Measurements from ENCODE around the gene FBXL14.

- TF ChIP-seq, protein P1, sequence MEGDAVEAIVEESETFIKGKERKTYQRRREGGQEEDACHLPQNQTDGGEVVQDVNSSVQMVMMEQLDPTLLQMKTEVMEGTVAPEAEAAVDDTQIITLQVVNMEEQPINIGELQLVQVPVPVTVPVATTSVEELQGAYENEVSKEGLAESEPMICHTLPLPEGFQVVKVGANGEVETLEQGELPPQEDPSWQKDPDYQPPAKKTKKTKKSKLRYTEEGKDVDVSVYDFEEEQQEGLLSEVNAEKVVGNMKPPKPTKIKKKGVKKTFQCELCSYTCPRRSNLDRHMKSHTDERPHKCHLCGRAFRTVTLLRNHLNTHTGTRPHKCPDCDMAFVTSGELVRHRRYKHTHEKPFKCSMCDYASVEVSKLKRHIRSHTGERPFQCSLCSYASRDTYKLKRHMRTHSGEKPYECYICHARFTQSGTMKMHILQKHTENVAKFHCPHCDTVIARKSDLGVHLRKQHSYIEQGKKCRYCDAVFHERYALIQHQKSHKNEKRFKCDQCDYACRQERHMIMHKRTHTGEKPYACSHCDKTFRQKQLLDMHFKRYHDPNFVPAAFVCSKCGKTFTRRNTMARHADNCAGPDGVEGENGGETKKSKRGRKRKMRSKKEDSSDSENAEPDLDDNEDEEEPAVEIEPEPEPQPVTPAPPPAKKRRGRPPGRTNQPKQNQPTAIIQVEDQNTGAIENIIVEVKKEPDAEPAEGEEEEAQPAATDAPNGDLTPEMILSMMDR (IDR thresholded peaks at IDR 0.05; ENCODE audit: poor library complexity) = no peak
- TF ChIP-seq EZH2 (IDR thresholded peaks at IDR 0.05; ENCODE audit: borderline replicate concordance) = no peak
- no peak for TF ChIP-seq EZH2phosphoT487 (IDR thresholded peaks at IDR 0.05; ENCODE audit: low read depth, severe bottlenecking, unreplicated experiment)
Observed at GRCh38 chr12:1608713-1609119, 14.3 kb upstream of the FBXL14 start.

Measured in hepatocyte (in vitro differentiated cells).